ENCODE data around the gene ANP32B.
A peak's percentile ranks its signal among the peaks of the same experiment; 100 is the strongest.

The ANP32B gene

DNA sequence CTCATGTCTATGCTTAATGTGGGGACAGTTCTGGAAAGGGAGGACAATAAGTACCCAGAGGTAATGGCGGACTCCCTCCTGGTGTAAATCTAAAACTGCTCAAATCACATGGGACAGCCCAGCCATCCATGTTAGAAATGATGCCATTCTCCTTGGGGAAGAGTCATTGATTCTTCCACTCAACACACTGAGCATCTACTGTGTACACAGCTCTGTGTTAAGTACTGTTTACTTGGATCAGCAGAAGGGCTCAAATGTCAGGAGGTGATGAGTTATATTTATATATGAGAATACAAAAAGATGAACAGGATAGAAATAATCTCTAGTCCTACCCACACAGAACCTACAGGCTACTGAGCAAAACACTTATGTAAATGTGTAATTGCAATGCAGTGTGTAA, 41.6 kb downstream of the ANP32B start:
- no peak for DNase-seq (ENCODE audit: low read depth)

DNA sequence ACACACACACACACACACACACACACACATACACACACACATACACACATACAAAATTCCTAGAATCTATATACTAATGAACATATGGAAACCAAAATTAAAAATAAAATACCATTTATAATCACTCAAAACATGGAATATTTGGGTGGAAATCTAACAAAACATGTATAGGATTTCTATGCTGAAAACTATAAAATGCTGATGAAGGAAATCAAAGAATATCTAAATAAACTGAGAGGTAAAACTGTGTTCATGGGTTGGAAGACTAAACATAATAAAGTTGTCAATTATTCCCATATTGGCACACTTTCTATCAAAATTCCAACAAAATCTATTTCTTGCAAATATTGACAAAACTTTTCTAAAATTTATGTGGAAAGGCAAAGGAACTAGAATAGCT, 48.0 kb downstream of the ANP32B start:
- no peak for DNase-seq (ENCODE audit: low read depth)

DNA sequence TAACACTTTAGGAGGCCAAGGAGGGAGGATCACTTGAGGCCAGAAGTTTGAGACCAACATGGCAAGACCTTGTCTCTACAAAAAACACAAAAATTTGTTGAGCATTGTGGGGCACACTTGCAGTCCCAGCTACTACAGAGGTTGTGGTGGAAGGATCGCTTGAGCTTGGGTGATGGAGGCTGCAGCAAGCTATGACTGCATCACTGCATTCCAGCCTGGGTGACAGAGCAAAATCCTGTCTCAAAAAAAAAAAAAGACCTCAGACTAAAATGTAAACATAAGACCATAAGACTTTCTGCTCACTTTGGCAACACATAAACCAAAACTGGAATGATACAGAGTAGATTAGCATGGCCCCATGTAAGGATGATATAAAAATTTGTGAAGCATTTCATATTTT, 48.8 kb downstream of the ANP32B start:
- peak; percentile 81 for DNase-seq (ENCODE audit: low read depth)

DNA sequence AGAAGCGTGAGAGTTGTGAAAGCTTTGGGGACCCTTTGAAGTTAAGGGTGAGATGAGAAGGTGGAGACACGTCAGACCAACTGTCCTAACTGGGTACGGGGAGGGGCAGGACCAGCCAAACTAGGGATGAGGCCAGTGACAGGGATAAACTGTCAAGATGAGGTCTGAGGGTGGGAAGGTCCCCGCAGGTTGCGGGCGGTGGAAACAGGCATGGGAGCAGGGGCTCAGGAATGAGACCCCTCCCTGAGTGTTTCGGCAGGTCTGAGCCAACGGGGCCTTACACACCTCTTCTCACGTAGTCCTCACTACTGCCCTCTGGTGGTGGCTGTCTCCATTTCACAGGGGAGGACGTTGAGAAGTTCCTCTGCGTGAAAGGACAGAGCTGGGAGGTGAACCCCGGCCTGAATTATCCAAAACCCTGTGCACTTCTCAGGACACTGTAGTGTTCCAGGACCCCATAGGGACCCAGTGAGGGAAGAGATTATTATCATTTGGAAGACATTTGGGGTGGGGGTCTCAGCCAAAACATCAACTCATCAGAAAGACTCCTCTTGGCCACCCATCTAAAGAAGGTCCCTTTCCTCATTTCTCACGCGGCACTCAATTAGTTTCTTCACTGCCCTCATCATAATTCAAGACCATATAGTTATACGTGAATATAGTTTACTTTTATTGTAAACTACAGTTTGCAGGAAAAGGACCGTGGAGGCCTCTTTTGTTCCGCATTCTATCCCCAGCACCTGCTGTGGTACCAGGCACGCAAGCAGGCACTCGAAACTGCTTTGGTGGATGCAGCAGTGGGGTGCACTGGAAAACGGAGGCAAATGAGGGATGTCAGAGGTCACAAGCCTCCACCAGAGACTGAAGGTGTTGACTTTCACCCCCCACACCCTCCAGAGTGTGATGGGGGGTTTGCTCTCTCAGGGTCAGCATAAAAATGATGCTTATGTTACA, 51.7 kb downstream of the ANP32B start:
- DNase-seq (ENCODE audit: low read depth) = peak; percentile 80

DNA sequence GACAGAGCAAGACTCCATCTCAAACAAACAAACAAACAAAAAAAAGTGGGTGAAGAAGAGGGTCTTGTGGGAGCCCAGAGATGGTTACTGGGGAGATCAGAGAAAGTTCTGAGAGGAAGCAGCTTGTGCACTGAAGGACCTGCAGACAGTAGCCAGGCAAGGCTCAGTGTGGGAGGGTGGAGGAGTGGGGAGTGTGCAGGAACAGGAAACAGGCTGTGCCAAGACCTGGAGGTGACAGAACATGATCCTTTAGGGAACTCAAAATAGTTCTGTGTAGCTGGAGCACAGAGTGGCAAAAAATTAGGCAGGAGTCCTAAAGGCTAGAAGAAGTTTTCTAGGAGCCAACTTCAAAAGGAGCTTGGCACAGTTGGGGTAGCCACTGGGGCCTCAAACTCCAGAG, 54.2 kb downstream of the ANP32B start:
- peak; percentile 36 for DNase-seq (ENCODE audit: low read depth)

DNA sequence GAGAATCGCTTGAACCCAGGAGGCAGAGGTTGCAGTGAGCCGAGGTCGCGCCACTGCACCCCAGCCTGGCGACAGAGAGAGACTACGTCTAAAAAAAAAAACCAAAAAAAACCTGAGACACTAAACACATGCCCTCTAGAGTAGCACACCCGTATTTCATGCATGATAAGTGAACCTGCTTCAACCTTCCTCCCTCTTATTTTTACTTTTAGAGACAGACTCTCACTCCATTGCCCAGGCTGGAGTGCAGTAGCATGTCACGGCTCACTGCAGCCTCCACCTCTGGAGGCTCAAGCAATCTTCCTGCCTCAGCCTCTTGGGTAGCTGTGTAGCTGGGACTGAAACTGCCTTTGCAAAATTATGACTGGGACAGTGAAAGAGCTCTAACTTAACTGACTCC, 55.8 kb downstream of the ANP32B start:
- DNase-seq (ENCODE audit: low read depth) = no peak

DNA sequence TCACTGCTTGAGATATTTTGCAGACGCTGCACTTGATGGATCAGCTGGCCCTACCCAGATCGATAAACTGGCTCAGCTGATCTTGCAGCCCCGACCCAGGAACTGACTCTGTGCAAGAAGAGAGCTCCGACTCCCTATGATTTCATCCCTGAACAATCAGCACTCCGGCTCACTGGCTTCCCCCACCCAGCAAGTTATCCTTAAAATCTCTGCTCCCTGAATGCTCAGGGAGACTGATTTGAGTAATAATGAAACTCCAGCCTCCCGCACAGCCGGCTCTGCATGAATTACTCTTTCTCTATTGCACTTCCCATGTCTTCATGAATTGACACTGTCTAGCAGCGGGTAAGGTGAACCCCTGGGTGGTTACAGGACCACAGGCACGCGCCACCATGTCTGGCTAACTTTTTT, 56.5 kb downstream of the ANP32B start:
- peak; percentile 41 for DNase-seq (ENCODE audit: low read depth)

DNA sequence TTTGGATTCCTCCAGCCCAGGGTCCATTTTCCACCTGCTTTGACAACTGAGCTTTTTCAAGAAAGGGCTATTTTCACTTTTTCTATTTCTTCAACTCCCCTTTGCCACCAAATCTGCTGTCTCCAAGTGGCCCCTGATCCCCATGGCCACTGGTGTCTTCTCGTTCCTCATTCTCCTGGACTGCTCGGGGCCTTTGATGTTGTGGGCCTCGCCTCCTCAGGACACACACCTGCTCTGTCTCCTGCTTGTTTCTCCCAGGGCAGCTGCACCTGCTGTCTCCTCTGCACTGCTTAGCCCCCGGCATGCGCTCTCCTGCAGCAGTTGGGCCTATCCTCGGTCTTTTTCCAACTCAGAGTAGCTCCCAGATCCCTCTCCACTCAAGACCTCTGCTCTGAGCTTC, 57.1 kb downstream of the ANP32B start:
- DNase-seq (ENCODE audit: low read depth) = no peak

DNA sequence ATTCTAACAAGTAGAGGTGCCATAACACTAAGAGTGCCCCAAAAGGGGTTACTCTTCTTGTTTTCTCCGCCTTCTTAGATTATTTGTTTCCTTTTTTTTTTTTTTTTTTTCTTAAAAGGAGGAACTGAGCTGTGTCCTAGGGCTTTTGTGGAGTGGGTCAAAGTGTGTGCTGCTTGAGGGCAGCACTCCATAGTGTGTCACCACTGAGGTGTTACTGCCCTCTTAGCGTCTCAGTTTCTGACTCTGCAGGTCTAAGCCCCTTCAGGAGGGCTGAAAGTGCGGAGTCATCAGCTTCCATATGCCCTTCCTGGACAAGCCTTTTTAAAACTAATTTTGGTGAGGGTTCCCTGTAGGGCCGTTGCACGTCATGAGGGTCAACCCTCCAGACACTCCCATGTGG, 60.8 kb downstream of the ANP32B start:
- no peak for DNase-seq (ENCODE audit: low read depth)

DNA sequence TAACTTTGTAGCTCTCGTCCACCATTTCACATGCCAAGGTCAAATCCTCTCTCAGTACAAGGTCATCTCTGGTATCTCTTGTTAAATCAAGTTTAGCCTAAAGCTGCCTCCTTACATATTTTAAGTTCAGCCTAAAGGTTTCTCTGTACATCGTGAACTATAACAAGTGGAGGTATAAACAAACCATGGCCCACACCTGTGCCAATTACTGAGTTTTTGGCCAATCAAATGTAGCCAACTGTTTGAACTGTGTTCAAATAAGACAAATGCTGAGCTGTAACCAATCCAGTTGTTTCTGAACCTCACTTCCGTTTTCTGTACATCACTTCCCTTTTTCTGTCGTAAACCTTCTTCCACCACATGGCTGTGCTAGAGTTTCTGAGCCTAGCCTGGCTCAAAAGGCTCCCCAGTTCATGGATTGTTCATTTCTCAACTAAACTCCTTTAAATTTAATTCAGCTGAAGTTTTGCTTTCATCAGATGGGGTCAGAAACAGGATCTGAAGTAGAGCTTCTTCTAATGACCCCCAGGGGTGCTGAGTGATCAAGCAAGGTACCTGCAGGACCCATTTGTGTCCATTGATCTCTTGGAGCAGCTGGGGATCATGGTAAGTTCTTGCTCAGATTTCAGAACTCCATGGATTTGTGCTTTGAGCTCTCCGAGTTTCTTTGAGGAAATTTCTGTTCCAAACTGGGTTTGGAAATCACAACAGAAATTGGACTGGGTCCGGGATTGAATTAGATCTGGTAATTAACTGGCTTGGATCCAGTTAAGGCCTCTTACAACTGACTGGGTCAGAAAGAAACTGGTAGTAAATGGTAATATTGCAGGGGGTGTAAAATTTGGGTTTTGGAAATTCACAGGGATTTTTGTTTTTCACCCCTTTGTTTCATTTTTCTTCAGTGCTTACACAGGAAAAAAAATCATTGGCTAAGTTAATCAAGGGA, 62.4 kb downstream of the ANP32B start:
- DNase-seq (ENCODE audit: low read depth) = no peak

DNA sequence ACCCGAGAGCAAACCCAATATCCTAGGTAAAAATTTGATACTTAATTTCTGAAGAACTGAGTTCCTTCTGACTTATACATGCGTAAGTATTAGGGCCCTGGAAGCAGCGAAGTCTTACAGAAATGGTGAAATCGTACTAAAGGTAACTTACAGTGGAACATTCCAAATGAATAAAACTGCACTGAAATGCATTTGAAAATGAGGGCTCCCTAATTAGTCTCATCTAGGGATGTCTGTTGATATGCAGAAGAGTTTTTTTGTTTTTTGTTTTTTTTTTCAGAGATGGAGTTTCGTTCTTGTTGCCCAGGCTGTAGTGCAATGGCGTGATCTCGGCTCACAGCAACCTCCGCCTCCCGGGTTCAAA, 63.0 kb downstream of the ANP32B start:
- DNase-seq (ENCODE audit: low read depth) = no peak

DNA sequence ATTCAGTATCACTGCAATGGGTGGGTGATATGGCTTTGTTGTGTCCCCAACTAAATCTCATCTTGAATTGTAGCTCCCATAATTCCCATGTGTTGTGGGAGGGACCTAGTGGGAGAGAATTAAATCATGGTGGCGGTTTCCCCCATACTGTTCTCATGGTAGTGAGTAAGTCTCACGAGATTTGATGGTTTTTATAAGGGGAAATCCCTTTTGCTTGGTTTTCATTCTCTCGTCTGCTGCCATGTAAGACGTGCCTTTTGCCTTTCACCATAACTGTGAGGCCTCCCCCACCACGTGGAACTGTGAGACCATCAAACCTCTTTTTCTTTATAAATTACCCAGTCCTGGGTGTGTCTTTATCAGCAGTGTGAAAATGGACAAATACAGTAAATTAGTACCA, 63.9 kb downstream of the ANP32B start:
- DNase-seq (ENCODE audit: low read depth) = no peak

DNA sequence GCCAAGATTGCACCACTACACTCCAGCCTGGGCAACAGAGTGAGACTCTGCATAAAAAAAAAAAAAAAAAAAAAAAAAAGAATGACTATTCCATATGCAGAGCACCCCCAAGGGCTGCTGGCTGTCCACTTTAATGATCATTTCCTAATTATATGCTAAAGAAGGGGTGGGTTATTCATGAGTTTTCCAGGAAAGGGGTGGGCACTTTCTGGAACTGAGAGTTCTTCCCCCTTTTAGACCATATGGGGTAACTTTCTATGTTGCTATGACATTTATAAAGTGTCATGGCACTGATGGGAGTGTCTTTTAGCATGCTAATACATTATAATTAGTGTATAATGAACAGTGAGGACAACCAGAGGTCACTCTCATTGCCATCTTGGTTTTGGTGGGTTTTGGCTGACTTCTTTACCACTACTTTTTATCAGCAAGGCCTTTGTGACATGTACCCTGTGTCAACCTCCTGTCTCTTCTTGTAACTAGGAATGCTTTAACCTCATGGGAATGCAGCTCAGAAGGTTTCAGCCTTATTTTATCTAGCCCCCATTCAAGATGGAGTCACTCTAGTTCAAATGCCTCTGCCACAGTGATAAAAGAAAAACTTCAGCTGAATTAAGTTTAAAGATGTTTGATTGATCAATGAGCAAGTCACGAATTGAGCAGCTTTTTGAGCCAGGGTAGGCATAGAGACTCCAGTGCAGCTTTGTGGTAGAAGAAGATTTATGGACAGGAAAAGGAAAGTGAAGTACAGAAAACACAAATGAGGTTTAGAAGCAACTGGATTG, 66.3 kb downstream of the ANP32B start:
- DNase-seq (ENCODE audit: low read depth) = no peak

DNA sequence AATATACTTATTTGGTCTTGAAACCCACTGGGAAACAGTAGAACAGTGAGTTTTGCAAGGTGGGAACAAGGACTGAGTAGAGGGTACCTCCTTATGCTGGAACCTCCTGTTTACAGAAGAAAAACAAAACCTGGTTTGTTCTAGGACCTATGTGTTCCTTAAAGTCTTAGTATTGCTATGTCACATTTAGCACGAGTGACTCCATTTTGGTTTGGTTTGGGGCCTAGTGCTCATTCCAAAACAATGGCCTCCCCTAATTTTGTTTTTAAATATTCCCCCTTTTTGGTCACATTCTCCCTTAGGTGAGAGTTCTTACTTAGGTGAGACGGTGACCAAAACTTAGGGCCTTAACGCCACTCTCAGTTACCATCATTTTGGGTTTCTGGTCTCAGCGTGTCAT, 67.2 kb downstream of the ANP32B start:
- DNase-seq (ENCODE audit: low read depth) = no peak

DNA sequence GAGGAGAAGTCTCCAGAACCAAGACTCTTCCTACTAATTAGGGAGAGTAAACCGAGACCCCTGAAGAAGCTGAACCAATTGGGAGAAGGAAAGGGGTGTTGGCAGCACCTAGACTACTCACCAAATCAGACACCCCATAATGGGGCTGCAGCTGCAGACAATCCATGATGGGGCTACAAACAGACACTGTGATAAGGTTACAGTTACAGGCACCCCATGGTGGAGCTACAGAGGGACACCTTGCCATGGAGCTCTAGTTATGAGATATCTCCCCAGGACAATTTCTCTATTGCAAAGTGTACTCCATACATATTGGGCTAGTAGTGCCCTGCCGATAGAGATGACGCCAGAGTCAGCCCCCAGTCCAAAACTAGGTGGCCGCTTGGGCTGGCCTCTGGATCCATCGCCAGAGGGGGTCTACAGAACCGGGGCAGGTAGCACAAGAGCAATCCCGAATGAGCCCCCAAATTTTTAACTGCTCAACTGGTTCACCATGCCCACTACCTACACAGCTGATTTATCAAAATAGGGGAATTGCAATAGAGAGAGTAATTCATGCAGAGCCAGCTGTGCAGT, 71.3 kb downstream of the ANP32B start:
- DNase-seq (ENCODE audit: low read depth) = no peak

DNA sequence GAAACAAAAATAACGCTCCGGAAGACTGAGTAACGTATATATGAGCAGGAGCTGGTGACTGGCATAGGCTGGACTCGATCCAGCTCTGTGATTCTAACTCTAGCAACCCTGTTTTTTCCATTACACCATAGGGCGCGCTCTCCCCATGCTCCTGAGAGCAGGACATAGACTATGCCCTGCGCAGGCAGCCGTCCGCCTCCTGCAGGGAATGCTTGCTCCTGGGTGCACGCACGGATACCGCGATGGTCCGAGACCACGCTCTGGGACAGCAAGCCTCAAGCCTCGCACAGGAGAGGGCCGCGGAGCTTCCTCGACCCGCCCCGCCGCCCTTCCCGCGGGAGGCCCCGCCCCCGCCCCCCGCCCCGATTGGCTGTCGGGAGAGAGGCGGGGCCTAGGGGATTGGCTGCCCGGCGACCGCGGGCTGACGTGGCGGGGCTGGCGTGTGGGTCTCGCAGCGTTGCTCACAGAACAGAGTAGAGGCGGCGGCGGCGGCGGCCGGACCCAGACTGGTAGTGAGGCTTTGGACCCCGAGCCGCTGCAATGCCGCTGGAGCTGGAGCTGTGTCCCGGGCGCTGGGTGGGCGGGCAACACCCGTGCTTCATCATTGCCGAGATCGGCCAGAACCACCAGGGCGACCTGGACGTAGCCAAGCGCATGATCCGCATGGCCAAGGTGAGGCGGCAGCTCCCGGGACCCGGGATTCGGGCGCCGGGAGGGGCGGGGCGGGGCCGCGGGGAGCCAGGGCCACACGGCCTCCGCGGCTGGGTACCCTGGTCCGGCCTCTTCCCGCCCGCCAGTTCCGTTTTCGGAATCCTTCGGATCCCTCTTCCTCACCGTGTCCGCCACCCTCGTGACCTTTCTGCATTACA, 73.4 kb downstream of the ANP32B start, which contains the start of gene NANS:
Gene NANS, plus strand, starts transcription at position 464 of the 869 bp plus-strand sequence. Its CDS starts 77 bp downstream, at position 541.
- peak; percentile 96 for DNase-seq (ENCODE audit: low read depth)

DNA sequence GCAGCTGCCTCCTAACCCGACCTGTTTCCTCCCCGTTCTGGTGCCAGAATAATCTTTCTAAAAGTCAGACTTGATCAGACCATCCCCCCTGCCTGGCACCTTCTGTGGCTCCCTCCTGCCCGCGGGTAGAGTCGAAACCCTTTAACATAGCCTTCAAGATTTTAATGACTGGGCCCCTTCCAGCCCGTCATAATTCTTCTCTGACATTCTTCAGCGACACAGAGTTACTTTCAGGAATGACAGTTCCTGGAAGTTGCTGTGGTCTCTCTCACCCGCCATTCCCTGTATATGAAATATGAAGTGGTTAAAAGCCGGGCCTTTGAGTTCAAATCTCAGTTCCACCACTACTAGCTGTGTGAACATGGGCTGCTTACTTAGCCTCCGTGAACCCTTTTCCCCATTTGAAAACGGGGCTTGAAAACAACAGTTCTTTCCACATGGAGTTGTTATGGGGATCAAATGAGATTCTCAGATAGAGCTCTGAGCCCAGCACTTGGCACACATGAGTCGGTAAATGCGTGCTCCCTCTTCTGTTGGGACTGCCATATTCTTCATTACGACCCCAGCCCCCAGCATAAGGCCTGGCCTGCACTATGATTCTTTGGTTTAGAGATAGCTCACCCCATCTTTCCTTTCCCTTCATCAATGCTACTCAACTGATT, 74.1 kb downstream of the ANP32B start:
- no peak for DNase-seq (ENCODE audit: low read depth)

DNA sequence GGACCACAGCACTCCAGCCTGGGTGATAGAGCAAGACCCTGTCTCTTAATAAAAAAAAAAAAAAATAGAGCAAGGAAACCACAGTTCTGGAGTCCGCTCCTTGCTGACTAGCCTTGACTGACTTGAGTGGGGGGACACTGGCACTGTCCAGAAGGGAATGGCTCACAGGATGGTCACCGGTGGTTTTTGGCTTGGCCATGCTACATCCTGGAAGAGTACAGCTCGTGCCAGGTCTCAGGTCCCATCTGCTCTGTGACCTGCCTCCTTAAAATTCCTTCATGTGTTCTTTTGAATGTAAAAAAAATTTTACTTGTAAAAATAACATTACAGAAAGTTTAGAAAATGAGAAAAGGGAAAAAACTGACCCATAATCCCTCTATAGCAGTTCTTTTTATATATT, 79.0 kb downstream of the ANP32B start:
- DNase-seq (ENCODE audit: low read depth) = no peak

DNA sequence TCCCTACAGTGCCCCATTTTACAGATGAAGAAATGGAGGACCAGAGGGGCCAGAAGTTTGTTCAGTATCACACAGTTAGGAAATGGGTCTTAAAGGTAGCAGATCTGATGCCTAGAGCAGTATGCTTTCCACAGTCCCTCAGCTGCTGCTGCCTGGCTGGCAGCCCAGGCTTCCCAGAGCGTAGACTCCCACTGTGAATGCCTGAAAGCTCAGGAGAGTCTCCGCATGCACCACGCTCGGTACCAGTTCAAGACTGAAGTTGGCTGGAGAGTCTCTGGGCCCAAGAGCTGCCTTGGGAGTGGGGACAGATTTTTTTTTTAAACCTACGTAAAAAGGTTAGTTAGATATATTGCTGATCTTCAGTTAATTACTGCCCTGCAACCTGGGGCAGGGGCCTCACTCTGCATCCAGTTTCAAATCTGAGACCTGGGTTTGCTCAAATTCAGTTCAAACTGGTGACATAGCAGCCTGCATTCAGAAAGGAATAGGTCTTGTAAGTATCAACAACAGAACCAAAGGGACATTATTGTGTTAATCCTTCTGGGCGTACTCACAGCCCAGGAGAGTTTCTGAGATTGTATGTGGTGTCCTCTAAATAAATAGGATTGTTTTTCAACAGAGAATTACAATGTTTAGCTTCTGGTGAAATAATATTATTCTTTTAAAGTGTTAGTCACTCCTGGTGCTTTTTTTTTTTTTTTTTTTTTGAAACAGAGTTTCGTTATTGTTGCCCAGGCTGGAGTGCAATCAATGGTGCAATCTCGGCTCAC, 81.7 kb downstream of the ANP32B start:
- no peak for DNase-seq (ENCODE audit: low read depth)
